NCI-H1930 (cell line): ENCODE data around the gene NFAT5.
A peak's percentile ranks its signal among the peaks of the same experiment; 100 is the strongest.
"Not testable (repeated sequence)": the region's sequence is repeated elsewhere in the genome, so short reads cannot be mapped to it uniquely, and the experiment has no call there.

ENCODE experiments used
- DNase-seq, 2 experiments: peaks; one replicate each; lab custom pipeline; 2025; lab: John Stamatoyannopoulos, UW

Gene NFAT5

DNA sequence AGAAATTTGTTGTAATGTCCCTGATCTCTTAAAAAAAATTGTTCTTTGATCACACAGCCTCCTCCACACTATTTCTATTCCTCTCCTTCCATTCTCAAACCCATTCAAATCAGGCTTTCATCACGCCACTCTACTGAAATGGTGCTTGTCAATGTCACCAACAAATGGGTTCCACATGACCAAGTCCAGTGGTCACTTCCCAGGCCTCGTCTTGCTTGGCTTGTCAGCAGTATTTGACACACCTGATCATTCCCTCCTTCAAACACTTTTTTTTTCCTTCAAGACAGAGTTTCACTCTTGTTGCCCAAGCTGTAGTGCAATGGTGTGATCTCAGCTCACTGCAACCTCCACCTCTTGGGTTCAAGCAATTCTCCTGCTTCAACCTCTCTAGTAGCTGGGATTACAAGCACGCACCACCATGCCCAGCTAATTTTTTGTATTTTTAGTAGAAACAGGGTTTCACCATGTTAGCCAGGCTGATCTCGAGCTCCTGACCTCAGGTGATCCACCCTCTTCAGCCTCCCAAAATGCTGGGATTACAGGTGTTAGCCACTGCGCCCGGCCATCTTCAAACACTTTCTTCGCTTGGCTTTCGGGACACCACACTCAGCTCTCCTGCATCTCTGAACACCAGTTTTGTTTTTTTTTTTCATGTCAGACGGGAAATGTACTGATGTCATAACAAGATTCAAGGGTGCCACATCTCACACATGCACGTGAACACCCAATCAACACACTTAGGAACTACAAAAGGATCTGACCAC lies 142.3 kb downstream of the NFAT5 start:
- DNase-seq, result no peak

DNA sequence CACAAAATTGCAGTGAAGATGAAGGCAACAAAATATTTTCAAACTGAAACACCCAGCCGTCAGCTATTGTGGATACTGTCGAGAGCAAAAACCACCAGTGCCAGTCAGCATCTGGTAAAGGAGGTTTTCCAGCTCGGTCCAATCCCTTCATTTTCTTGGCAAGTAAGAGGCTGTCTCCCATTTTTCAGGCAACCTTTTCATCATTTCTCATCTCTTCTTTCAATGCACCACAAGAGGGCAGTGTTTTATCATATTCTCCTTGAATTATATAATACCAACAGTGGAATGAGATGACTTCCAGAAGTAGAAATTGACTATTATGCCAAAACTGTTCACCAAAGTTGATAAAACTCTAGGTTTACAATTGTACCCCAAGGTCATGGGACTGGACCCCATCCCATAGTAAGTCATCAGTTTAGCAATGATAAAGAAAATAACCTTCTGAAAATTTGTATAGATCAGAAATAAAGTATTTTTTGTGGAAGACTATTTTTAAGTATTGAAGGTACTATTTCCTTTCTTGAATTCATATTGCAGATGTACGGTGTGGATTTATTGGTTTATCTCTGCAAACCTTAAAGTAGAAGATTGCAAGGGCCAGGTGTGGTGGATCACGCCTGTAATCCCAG lies 143.8 kb downstream of the NFAT5 start:
- peak in 1 of 2 experiments; percentile 27 for DNase-seq

DNA sequence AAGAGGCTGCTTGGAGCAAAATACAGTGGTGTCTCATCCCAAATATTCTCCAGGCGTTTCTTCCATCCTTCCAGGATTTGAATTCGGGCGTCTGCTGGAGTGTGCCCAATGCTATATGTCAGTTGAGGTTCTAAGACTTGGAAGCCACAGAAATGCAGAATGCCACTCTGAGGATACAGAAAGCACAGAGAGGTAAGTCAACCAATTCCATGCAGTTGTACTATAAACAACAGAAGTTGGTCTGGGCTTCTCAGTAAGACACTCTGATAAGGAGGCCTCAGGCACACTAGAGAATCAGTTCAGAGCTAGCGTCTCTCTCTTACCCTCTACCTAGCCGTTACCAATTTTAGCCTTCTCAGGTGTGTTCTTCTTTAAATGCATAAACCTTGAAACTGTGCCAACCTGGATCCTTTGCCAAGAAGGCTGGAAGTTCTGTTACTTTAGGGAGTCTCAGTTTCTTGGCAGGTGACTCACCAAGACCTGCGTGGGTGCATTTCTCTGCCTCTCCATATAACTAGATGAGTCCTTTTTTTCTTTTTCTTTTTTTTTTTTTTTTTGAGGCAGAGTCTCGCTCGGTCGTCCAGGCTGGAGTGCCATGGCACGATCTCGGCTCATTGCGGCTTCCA lies 145.5 kb downstream of the NFAT5 start:
- no peak for DNase-seq

DNA sequence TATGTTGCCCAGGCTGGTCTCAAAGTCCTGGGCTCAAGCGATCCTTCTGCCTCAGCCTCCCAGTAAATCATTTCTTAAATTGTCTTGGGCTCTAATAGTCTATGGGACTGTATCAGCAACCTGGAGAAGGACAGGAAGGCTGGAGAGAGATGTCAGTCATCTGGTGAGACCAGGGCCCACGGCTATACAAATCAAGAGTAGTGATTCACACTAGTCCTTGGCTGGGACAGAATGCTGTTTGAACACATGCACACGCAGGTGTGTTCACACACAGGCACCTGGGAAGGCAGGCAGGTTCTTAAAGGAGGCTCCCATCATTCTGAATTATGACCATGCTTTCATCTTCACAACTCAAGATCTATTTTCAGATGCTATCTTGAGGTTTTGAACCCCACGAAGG lies 146.5 kb downstream of the NFAT5 start:
- DNase-seq, result no peak

DNA sequence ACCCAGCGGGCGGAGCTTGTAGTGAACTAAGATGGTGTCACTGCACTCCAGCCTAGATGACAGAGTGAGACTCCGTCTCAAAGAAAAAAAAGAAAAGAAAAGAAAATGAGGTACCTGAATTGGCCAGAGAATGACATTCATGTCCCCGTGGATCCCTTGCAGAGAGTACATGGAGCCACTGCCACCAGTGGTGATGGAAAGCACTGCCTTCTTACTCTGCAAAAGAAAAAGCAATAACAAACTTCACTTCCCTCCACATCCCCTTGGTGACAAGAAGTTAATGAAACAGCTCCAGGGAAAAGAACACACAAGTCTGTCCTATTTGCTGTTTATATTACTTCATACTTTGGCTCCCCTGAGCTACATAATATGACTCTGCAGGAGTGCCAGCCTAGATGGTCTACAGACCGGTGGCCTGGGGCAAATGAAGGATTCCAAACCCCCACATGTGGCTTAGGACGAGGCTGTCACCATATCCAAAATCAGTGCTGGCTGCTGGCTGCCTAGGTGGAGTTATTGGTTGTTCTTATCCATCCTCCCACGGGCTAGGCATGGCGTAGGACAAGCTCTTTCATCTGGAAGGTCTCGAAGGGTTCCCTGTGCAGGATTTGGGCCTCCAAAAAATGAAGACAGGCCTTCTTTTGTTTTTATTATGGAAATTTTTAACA lies 147.3 kb downstream of the NFAT5 start:
- DNase-seq, result no peak

DNA sequence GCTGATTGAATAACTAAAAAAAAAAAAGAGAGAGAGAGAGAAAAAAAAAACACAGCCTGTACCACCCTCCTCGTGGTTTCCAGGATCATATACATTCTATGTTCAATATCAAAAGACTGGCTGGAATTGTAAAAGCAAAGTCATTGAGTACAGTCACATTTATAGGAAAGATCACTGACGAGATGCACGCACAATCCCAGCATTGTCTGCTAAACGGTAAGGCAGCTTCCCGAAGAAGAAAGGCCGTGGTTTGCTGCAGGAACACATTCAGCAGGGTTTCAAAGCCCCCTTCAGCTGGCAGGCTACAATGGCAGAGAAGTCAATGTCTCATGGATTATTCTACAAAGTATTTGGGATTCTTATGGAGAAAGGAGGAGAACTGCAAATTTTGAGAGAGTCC lies 151.3 kb downstream of the NFAT5 start:
- DNase-seq, result no peak

DNA sequence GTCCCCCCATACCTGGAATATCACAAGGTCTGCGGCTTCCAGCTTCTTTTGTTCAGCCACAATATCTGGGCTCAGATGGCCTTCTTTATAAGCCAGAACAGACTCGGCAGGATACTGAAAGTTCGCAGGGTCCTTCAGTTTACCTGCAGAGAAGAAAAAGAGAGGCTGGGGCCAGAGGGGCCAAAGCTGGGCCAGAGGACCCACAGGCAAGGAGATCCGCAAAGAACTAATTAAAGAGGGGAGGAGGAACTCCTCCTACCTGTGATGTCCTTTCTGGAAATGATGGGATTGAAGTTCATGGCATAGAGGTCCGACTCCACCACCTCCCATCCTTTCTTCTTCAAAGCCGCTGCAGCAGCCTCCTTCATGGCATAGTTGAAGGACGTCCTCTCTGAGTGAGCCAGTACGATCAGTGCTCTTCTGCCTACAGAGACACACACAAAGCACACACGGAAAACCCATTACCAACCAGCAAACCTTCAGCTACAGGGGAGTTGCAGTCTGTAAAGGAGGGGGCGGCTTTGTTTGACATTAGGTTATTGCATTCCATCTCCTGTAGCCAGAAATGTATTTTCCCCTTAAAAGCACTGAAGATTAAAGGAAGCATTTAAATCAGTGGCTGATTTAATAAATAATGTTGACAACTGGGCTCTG lies 152.5 kb downstream of the NFAT5 start:
- DNase-seq, result no peak

DNA sequence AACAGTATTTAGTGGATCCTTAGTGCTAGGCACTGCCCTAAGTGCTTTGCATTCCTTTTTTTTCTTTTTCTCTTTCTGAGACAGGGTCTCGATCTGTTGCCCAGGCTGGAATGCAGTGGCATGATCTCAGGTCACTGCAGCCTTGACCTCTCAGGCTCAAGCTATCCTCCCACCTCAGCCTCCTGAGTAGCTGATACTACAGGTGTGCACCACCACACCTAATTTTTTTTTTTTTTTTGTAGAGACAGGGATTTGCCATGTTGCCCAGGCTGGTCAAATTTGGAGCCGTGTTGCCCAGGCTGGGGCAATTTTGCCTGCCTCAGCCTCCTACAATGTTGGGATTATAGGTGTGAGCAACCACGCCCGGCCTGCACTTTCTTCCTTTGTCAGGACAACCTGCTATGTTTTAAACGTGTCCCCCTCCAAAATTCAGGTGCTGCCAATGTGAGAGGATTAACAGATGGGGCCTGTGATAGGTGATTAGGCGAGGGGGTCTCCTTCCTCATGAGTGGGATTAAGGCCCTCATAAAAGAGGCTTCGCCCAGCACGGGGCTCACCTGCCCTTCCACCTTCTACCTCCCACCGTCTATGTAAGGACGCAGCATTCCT lies 155.2 kb downstream of the NFAT5 start:
- no peak for DNase-seq

DNA sequence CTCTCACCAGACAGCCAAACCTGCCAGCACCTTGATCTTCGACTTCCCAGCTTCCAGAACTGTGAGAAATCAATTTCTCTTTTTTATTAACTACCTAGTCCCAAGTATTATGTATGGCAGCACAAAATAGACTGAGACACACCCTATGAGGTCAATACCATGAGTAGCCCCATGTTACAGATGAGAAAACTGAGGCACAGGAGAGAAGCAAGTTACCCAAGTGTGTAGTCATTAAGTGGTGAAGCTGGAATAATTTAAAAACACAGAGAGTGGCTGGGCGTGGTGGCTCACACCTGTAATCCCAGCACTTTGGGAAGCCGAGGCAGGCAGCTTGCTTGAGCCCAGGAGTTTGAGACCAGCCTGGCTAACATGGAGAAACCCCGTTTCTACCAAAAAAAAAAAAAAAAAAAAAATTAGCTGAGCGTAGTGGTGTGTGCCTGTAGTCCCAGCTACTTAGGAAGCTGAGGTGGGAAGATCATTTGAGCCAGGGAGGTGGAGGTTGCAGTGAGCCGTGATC lies 155.7 kb downstream of the NFAT5 start:
- DNase-seq, result no peak

DNA sequence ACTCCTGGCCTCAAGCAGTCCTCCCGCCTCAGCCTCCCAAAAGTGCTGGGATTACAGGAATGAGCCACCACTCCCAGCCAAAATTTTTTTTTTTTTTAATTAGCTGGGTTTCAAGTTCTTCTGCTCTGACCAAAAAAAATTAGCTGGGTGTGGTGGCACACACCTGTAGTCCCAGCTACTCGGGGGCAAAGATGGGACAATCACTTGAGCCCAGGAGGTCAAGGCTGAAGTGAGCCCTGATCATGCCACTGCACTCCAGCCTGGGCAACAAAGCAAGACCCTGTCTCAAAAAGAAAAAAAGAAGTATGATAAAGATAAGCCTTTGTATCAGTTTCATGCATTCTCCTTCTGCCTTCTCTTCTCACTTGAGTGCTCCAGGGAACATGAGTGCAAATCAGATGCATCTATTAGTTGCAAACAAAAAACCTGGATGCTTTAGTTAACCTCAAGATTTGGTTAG lies 158.7 kb downstream of the NFAT5 start:
- no peak for DNase-seq

DNA sequence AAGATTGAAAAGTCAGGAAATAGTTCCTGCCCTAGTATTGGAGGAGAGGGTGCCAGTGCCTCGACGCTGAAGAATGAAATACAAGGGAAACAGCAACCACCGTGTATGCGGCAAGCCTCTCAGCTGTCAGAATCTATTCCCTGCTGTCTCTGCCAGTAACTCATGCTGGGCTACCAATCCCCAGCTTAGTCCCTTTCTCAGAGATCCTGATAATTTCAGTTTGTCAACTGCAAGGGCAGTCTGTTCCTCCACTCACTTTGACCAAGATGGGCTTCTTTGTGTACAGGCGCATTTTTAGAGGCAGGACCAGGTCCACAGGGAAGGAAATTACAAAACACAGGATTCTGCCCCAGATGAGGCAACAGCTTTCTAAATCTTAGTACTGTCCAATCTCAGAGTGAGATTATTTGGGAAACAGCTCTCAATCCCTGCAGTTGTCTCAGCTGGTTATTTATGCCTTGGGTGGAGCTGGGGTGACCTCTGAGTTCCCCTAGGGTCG lies 159.3 kb downstream of the NFAT5 start:
- no peak for DNase-seq

DNA sequence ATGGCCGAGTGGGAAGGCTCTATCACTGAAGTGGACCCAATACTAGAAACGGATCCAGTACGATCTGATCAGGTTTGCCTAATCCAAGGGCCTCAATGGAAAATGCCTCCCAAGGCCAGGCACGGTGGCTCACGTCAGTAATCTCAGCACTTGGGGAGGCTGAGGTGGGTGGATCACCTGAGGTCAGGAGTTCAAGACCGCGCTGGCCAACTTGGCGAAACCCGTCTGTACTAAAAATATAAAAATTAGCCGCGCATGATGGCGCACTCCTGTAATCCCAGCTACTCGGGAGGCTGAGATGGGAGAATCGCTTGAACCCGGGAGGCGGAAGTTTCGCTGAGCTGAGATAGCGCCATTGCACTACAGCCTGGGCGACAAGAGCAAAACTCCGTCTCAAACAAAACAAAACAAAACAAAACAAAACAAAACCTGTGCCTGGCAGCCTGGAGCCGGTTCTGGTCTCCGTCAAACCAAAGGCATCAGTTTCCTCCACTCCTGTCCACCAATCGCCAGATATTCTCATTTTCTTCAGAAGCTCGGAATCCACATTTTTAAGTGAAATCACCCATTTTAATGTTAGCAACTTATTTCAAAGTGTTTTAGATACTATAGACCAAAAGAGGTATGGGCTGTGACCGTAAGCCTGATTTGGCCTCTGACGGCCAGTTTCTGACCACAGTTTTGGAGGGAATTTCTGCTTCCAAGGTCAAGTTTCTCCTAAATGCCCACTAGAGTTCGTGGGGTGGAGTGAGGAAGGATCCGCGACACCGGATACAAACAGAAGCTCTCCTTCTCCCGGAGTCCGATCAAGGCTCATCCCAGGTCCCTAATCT lies 159.9 kb downstream of the NFAT5 start:
- DNase-seq, result no peak

DNA sequence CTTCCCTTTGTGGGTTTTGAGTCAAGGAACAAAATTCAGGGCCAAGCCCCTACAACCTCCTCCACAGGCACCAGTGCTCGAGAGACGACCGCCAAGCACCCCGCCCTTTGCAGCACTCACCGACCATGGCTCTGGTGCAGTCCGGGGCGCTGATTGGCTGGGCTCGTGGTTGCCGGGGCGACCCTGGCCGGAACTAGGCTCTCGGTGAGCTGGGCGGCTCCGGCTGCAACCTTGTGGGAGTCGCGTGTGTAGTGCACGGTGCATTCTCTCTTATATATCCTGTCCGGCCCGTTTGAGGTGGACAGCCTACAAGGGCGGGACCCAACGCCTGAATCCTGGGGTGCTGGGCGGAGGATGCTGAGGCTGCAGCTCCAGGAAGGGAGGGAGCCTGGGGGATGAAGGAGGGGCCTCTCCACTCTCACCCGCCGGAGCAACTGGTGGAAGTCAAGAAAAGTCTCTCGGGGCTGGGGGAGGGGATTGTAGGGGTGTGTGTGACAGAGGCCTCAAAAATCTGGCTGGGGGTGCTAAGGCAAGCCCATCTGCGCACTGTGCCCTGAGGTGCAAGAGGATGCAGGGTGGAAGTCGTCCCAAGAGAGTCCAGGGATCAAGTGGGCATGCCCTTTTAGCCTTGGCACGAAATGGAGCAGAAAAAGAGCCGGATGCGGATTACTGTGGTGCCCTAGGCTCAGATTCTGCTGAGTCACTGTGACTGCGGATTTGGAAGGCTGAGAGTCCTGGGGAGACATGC lies 160.7 kb downstream of the NFAT5 start, which contains the start of gene NQO1:
TSS of gene NQO1 (minus strand) at position 248 of the 748 bp plus-strand sequence. CDS start at position 127, 121 bp downstream.
- DNase-seq, result peak; percentile 57 to 65

DNA sequence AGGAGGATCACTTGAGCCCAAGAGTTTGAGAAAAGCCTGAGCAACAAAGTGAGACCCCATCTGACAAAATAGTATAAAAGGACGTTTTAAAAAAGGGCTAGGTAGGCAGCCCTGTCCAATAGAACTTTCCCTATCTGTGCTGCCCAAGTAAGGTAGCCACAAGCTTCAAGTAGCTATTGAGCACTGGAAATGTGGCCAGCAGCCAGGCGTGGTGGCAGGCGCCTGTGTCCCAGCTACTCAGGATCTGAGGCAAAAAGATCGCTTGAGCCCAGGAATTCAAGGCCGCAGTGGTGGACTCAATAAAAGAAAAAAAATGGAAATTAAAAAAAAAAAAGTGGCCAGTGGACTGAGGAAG lies 162.1 kb downstream of the NFAT5 start:
- DNase-seq, result no peak

DNA sequence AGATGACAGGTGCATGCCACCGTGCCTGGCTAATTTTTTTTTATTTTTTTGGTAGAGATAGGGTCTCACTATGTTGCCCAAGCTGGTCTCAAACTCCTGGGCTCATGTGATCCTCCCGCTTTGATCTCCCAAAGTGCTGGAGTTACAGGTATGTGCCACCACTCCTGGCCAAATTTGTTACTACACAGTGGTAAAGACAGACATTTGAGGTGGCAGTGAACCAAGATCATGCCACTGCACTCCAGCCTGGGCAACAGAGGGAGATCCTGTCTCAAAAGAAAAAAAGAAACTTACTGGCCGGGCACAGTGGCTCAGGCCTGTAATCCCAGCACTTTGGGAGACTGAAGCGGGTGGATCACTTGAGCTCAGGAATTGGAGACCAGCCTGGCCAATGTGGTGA lies 163.3 kb downstream of the NFAT5 start:
- not testable (repeated sequence) for DNase-seq

DNA sequence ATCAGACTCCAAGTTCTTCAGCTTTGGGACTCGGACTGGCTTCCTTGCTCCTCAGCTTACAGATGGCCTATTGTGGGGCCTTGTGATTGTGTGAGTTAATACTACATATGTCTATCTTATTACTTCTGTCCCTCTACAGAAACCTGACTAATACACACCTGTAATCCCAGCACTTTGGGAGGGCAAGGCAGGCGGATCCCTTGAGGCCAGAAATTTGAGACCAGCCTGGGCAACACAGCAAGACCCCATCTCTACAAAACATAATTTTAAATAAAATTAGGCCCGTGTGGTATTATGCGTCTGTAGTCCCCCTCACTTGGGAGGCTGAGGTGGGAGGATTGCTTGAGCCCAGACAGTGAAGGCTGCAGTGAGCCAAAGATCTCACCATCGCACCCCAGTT lies 165.5 kb downstream of the NFAT5 start:
- not testable (repeated sequence) for DNase-seq

DNA sequence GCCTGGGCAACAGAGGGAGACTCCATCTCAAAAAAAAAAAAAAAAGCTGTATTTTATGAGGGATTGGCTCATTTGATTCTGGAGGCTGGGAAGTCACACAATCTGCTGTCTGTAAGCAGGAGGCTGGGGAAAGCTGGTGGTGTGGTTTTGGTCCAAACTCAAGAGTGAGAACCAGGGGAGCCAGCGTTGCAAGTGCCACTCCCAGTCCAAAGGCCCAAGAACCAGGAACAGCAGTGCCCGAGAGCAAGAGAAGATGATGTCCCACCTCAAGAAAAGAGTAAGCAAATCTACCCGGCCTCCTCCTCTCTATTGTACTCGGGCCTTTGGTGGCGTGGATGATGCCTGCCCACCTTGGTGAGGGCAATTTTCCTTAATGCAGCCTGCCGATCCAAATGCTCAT lies 166.3 kb downstream of the NFAT5 start:
- no peak for DNase-seq

DNA sequence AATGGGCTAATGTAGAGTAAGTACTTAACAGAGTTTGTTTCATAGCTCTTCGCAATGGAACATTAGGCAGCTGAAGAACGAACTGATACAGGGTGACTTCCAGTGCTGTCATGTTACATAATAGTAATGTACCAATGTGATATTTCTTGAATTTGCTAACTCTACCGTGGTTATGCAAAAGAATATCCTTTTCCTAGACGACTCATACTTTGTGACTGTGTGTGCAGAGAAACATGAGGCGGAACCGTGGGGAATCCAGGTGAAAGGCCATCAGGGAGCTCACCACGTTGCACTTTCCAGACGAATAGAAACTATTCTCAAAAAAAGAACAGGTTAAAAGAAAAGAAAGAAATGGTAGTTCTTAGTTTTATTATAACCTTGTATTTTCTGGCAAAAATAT lies 175.8 kb downstream of the NFAT5 start:
- no peak for DNase-seq
